GM18868 (cell line): ENCODE measurements around the gene TSGA10IP.

Experiments used
- ATAC-seq: cut with Tn5 transposase; IDR thresholded peaks from one replicate; pipeline ENCODE4 v1.9.1; 2021; ENCODE audit warnings: mild to moderate bottlenecking, moderate library complexity; ENCODE audit not compliant: unreplicated experiment

TSGA10IP gene

GRCh38 chr11:65945430-65945911, at the start of gene TSGA10IP:
Gene TSGA10IP (plus strand): TSS chr11:65945480. CDS start chr11:65945676, 196 bp downstream.
- no peak for ATAC-seq

GRCh38 chr11:65895482-65895981, 49.7 kb upstream of the TSGA10IP start:
- no peak for ATAC-seq

- no peak for ATAC-seq
These were observed 49.0 kb upstream of the TSGA10IP start for GRCh38 chr11:65896034-65896999.

- ATAC-seq: no peak
These were observed 48.2 kb upstream of the TSGA10IP start for GRCh38 chr11:65897020-65897471.

- ATAC-seq: no peak
These were observed 46.5 kb upstream of the TSGA10IP start for GRCh38 chr11:65898656-65899355.

GRCh38 chr11:65899356-65900124, 45.7 kb upstream of the TSGA10IP start:
- no peak for ATAC-seq

GRCh38 chr11:65900125-65900898, 45.0 kb upstream of the TSGA10IP start, which contains the start of gene FOSL1:
Gene FOSL1 (minus strand): TSS chr11:65900388. CDS start chr11:65900339, 49 bp downstream.
- ATAC-seq: peak; percentile 85

- no peak for ATAC-seq
These were observed 44.4 kb upstream of the TSGA10IP start for GRCh38 chr11:65900899-65901180.

GRCh38 chr11:65903068-65903481, 42.2 kb upstream of the TSGA10IP start:
- no peak for ATAC-seq

- no peak for ATAC-seq
These were observed 41.6 kb upstream of the TSGA10IP start for GRCh38 chr11:65903715-65904114.

GRCh38 chr11:65906602-65907001, 38.7 kb upstream of the TSGA10IP start:
- ATAC-seq: no peak

- no peak for ATAC-seq
These were observed 37.4 kb upstream of the TSGA10IP start for GRCh38 chr11:65907878-65908277.

GRCh38 chr11:65911682-65912568, 33.4 kb upstream of the TSGA10IP start:
- ATAC-seq: no peak

- no peak for ATAC-seq
These were observed 32.4 kb upstream of the TSGA10IP start for GRCh38 chr11:65912845-65913244.

- no peak for ATAC-seq
These were observed 30.0 kb upstream of the TSGA10IP start for GRCh38 chr11:65915101-65915820.

- ATAC-seq: no peak
These were observed 29.4 kb upstream of the TSGA10IP start for GRCh38 chr11:65915821-65916251.

- ATAC-seq: no peak
These were observed 28.9 kb upstream of the TSGA10IP start for GRCh38 chr11:65916391-65916790.

GRCh38 chr11:65917077-65917433, 28.2 kb upstream of the TSGA10IP start:
- ATAC-seq: no peak
